ENCODE results near the gene ERICH6B.
"Not testable (repeated sequence)": the region's sequence is repeated elsewhere in the genome, so short reads cannot be mapped to it uniquely, and the experiment has no call there.

The ERICH6B gene

GRCh38 chr13:45654633-45655349 lies 39.3 kb upstream of the ERICH6B start:
- Mint-ChIP-seq H3K36me3 (ENCODE audit: low read depth) (no peaks in the 10 kb centered on the region), H3K4me1 (no peaks in the 10 kb centered on the region), H3K27me3 (ENCODE audit: low read depth, poor library complexity) (peaks cover 3% of the 10 kb centered on the region), H3K4me3 (no peak overlapping the region), H3K27ac (no peak overlapping the region), H3K9me3 (peaks cover 11% of the 10 kb centered on the region)
- no peak for DNase-seq
- TF ChIP-seq, protein P1, sequence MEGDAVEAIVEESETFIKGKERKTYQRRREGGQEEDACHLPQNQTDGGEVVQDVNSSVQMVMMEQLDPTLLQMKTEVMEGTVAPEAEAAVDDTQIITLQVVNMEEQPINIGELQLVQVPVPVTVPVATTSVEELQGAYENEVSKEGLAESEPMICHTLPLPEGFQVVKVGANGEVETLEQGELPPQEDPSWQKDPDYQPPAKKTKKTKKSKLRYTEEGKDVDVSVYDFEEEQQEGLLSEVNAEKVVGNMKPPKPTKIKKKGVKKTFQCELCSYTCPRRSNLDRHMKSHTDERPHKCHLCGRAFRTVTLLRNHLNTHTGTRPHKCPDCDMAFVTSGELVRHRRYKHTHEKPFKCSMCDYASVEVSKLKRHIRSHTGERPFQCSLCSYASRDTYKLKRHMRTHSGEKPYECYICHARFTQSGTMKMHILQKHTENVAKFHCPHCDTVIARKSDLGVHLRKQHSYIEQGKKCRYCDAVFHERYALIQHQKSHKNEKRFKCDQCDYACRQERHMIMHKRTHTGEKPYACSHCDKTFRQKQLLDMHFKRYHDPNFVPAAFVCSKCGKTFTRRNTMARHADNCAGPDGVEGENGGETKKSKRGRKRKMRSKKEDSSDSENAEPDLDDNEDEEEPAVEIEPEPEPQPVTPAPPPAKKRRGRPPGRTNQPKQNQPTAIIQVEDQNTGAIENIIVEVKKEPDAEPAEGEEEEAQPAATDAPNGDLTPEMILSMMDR (IDR thresholded peaks at IDR 0.05), result no peak

DNA sequence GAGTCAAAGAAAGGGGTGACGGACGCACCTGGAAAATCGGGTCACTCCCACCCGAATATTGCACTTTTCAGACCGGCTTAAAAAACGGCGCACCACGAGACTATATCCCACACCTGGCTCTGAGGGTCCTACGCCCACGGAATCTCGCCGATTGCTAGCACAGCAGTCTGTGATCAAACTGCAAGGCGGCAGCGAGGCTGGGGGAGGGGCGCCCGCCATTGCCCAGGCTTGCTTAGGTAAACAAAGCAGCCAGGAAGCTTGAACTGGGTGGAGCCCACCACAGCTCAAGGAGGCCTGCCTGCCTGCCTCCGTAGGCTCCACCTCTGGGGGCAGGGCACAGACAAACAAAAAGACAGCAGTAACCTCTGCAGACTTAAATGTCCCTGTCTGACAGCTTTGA lies 29.7 kb upstream of the ERICH6B start:
- peaks cover 21% of the 10 kb centered on the region for H3K36me3 Mint-ChIP-seq (ENCODE audit: low read depth)
- H3K27ac Mint-ChIP-seq; H3K27me3 Mint-ChIP-seq (ENCODE audit: low read depth, poor library complexity); DNase-seq; H3K4me3 Mint-ChIP-seq; H3K4me1 Mint-ChIP-seq: not testable (repeated sequence)
- peaks cover 48% of the 10 kb centered on the region for H3K9me3 Mint-ChIP-seq

DNA sequence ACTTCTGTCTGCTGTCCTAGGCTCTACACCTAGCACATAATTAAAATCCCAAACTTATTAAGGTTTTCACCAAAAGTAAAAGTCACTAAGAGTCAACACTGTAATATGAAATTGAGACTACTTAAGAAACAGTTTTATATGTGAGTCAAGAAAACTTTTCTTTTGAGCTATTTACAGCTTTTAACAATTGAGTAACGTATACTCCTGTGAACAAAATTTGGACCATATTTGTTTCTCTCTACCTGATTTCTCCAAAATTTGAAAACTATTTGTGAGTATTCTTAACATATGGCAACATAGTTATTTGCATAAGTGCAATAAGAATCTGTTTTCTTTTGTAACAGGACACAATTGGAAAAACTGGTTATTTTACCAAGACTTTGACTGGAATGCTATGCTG lies 26.6 kb upstream of the ERICH6B start:
- not testable (repeated sequence) for H3K4me1 Mint-ChIP-seq; H3K27ac Mint-ChIP-seq; DNase-seq; H3K4me3 Mint-ChIP-seq; H3K27me3 Mint-ChIP-seq (ENCODE audit: low read depth, poor library complexity)
- peaks cover 64% of the 10 kb centered on the region for H3K9me3 Mint-ChIP-seq
- peaks cover 21% of the 10 kb centered on the region for H3K36me3 Mint-ChIP-seq (ENCODE audit: low read depth)

DNA sequence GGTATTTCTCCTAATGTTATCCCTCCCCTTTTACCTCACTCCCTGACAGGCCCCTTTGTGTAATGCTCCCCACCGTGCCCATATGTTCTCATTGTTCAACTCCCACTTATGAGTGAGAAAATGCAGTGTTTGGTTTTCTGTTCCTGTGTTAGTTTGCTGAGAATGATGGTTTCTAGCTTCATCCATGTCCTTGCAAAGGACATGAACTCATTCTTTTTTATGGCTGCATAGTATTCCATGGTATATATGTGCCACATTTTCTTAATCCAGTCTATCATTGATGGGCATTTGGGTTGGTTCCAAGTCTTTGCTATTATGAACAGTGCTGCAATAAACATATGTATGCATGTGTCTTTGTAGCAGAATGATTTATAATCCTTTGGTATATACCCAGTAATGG lies 19.8 kb upstream of the ERICH6B start:
- H3K27ac Mint-ChIP-seq; H3K36me3 Mint-ChIP-seq (ENCODE audit: low read depth); H3K27me3 Mint-ChIP-seq (ENCODE audit: low read depth, poor library complexity); DNase-seq; H3K4me1 Mint-ChIP-seq; H3K4me3 Mint-ChIP-seq: not testable (repeated sequence)
- peaks cover 31% of the 10 kb centered on the region for H3K9me3 Mint-ChIP-seq

- Mint-ChIP-seq H3K4me1 (peaks cover 16% of the 10 kb centered on the region), H3K9me3 (peaks cover 2% of the 10 kb centered on the region), H3K27me3 (ENCODE audit: low read depth, poor library complexity) (peaks cover 3% of the 10 kb centered on the region), H3K4me3 (no peak overlapping the region), H3K36me3 (ENCODE audit: low read depth) (no peaks in the 10 kb centered on the region), H3K27ac (no peak overlapping the region)
- TF ChIP-seq, protein P1 (IDR thresholded peaks at IDR 0.05), result no peak
- no peak for DNase-seq
These were observed 15.3 kb upstream of the ERICH6B start for GRCh38 chr13:45630791-45631190.

DNA sequence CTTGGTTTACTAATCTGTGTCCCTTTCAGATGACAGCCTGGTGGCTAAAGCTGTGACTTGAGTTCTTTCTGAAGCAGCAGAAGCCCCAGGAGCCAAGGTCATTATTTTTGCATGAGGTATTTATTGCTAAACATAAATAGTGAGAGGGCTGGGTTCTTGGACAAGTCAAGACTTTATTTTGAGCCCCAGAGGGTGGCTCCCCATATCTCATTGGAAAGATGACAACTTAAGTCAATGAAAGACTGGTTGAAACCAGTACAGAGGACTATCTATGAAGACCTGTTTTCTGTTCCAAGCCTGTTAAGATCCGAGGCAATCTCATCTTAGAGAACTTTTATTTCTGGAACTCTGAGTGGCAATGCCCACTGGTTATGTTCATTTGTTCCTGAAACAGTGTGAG lies 14.4 kb upstream of the ERICH6B start:
- TF ChIP-seq, protein P1 (IDR thresholded peaks at IDR 0.05), result no peak
- H3K4me1 Mint-ChIP-seq, result peaks cover 16% of the 10 kb centered on the region

DNA sequence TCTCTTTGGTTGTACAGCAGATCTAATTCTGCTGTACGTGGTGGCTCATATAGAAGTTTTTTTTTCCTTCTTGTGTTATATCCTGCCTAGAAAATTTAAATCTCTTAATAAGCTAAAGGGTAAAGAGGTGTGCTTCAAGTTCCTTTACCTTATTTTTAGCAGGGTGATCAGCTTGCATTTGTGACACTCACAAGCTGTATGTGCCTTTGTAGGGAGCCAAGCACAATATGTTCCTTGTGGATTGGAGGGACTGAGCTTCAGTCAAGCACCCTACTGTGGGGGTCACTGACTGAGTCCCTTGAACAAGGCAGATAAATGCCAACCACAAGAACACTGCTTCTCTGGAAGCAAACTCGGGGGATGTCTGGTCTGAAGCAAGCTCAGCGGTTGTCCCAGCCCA lies 12.6 kb upstream of the ERICH6B start:
- H3K27me3 Mint-ChIP-seq (ENCODE audit: low read depth, poor library complexity), result peaks cover 9% of the 10 kb centered on the region
- no peak overlapping the region for H3K27ac Mint-ChIP-seq
- H3K4me3 Mint-ChIP-seq, result no peak overlapping the region
- no peak for DNase-seq
- peaks cover 16% of the 10 kb centered on the region for H3K4me1 Mint-ChIP-seq
- H3K9me3 Mint-ChIP-seq, result no peaks in the 10 kb centered on the region
- no peaks in the 10 kb centered on the region for H3K36me3 Mint-ChIP-seq (ENCODE audit: low read depth)
- TF ChIP-seq, protein P1 (IDR thresholded peaks at IDR 0.05), result no peak

More for the DNA sequence above, 14.4 kb upstream of the ERICH6B start:
- Mint-ChIP-seq H3K27ac (no peak overlapping the region), H3K4me3 (no peak overlapping the region), H3K36me3 (ENCODE audit: low read depth) (no peaks in the 10 kb centered on the region), H3K27me3 (ENCODE audit: low read depth, poor library complexity) (peaks cover 8% of the 10 kb centered on the region), H3K9me3 (no peaks in the 10 kb centered on the region)
- DNase-seq, result no peak

Data from nephron progenitor cell (in vitro differentiated cells).